GM18498 (cell line): ENCODE data around the gene NUDT4.
"Not testable (repeated sequence)": the region's sequence is repeated elsewhere in the genome, so short reads cannot be mapped to it uniquely, and the experiment has no call there.

Experiments
- ATAC-seq: cut with Tn5 transposase; IDR thresholded peaks from one replicate; pipeline ENCODE4 v1.9.1; 2021; ENCODE audit warnings: mild to moderate bottlenecking, moderate library complexity; ENCODE audit not compliant: unreplicated experiment

NUDT4 gene

GRCh38 chr12:93393425-93393824, 15.7 kb downstream of the NUDT4 start:
- ATAC-seq, result no peak

GRCh38 chr12:93397412-93397811, 19.7 kb downstream of the NUDT4 start:
- no peak for ATAC-seq

- ATAC-seq, result peak; percentile 90
These were observed 21.6 kb downstream of the NUDT4 start for GRCh38 chr12:93399183-93399863.

- no peak for ATAC-seq
These were observed 24.9 kb downstream of the NUDT4 start for GRCh38 chr12:93402333-93403311.

GRCh38 chr12:93403988-93404803, 26.5 kb downstream of the NUDT4 start:
- ATAC-seq, result no peak

GRCh38 chr12:93404961-93405849, 27.5 kb downstream of the NUDT4 start:
- no peak for ATAC-seq

- ATAC-seq, result no peak
These were observed 29.6 kb downstream of the NUDT4 start for GRCh38 chr12:93407054-93407962.

- no peak for ATAC-seq
These were observed 30.2 kb downstream of the NUDT4 start for GRCh38 chr12:93407963-93408283.

- ATAC-seq, result no peak
These were observed 31.1 kb downstream of the NUDT4 start for GRCh38 chr12:93408813-93409212.

GRCh38 chr12:93409343-93410187, 31.8 kb downstream of the NUDT4 start:
- ATAC-seq, result not testable (repeated sequence)

GRCh38 chr12:93411060-93411459, 33.3 kb downstream of the NUDT4 start:
- ATAC-seq, result not testable (repeated sequence)

GRCh38 chr12:93412396-93412795, 34.7 kb downstream of the NUDT4 start:
- ATAC-seq, result not testable (repeated sequence)

GRCh38 chr12:93413064-93413463, 35.3 kb downstream of the NUDT4 start:
- ATAC-seq, result no peak

GRCh38 chr12:93415723-93416464, 38.2 kb downstream of the NUDT4 start:
- peak; percentile 62 for ATAC-seq

GRCh38 chr12:93417967-93418480, 40.3 kb downstream of the NUDT4 start:
- ATAC-seq, result no peak

GRCh38 chr12:93419388-93420034, 41.8 kb downstream of the NUDT4 start:
- ATAC-seq, result no peak

GRCh38 chr12:93422050-93422449, 44.3 kb downstream of the NUDT4 start:
- ATAC-seq, result no peak
